Fibroblast of lung (primary cell): Measurements from ENCODE around the gene FDXACB1.

Experiments used
- EZH2 ChIP-seq: IDR thresholded peaks from 2 replicates; pipeline ENCODE4 v1.5.1; 2012; ENCODE audit warnings: low read length, control low read depth, mild to moderate bottlenecking; ENCODE audit errors: missing control alignments
- TF ChIP-seq, protein P1 (sequence below), 2 donors: IDR thresholded peaks in 1 of 2; conservative IDR thresholded peaks in 1 of 2; 1 replicate in 1 of 2; 2 replicates in 1 of 2; pipeline ENCODE4 v1.5.1; 2011 to 2012; ENCODE audit warnings: low read length in 2 of 2, control low read depth in 1 of 2, inconsistent platforms in 1 of 2, low read depth in 1 of 2, mild to moderate bottlenecking in 1 of 2

DNA sequence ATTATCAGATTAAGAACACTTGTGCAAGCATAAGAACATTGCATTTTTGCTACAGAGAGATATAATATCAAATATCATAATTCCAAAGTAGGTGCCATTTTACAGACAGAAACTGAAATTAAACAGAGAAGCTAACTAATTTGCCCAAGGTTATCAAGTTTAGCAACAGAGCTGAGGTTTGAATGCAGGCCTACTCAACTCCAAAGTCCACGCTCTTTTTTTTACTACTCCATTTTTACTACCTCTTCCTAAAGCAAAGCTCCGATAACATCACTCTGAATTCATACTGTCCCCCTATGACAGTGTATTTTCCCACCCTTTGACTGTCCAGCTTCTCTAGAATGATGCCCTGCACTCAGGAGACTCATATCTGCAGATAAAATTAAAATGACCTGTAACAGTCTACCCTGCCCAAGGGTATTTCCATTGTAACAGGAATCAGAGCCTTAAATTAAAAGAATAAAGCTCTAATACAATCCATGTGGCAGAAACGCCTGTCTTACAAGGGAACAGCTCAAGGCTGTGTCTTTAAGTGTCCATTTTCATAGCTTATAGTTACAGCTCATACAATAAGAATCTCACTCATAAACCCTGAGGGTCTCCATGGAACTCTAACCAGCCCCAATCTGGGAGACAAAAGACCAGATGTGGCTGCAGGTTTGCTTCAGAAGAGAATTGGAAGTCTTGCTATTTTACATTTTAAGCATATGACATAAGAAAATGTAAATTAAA is 44.4 kb downstream of the FDXACB1 start:
- TF ChIP-seq, protein P1, sequence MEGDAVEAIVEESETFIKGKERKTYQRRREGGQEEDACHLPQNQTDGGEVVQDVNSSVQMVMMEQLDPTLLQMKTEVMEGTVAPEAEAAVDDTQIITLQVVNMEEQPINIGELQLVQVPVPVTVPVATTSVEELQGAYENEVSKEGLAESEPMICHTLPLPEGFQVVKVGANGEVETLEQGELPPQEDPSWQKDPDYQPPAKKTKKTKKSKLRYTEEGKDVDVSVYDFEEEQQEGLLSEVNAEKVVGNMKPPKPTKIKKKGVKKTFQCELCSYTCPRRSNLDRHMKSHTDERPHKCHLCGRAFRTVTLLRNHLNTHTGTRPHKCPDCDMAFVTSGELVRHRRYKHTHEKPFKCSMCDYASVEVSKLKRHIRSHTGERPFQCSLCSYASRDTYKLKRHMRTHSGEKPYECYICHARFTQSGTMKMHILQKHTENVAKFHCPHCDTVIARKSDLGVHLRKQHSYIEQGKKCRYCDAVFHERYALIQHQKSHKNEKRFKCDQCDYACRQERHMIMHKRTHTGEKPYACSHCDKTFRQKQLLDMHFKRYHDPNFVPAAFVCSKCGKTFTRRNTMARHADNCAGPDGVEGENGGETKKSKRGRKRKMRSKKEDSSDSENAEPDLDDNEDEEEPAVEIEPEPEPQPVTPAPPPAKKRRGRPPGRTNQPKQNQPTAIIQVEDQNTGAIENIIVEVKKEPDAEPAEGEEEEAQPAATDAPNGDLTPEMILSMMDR (conservative IDR thresholded peaks at IDR 0.05 in 1 of 2, IDR thresholded peaks at IDR 0.05 in 1 of 2; ENCODE audit: low read depth in 1 of 2, low read length in 2 of 2), result no peak
- TF ChIP-seq EZH2, result no peak
